8988T (cell line): ENCODE measurements around the gene RIN2.
"Not testable (repeated sequence)": the region's sequence is repeated elsewhere in the genome, so short reads cannot be mapped to it uniquely, and the experiment has no call there.

ENCODE experiments used
- DNase-seq: peaks from one replicate; pipeline ENCODE4 v3.0.0; 2011

Gene RIN2

DNA sequence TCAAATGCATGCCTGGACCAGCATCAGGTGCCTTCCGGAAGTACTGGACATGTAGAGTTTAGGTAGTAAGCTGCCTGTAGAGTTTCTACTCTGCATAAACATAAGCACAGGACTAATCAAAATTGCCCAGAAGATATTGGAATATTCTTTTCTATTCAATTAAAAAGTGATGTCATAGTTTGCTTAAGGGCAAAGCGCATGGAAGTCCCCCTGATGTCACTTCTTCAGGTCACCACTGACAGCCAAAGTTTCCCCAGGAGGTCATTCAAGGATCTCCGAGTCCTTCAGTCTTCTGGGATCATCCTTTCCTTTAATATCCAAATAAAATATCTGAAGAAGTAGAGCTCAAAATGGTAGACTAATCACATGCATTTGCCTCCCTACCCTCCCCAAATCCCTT lies 17.5 kb upstream of the RIN2 start:
- DNase-seq = no peak

DNA sequence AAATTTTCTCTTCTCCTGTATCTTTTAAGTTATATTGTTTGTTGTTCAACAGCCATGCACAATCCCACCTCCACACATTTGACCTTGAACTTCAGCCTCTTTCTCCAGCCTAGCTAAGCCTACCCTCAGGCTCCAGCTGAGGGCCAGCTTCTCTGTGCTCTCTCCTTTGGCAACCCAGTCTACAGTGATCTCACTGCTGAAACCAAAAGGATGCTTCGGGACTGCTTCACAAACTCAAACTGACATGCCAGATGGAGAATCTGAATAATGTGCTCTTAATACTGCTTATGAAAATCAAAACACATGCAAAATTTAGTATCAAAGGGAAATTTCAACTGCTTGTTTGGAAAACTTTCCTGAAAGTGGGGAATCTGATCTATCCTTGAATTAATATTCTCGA lies 16.1 kb upstream of the RIN2 start:
- DNase-seq = no peak

DNA sequence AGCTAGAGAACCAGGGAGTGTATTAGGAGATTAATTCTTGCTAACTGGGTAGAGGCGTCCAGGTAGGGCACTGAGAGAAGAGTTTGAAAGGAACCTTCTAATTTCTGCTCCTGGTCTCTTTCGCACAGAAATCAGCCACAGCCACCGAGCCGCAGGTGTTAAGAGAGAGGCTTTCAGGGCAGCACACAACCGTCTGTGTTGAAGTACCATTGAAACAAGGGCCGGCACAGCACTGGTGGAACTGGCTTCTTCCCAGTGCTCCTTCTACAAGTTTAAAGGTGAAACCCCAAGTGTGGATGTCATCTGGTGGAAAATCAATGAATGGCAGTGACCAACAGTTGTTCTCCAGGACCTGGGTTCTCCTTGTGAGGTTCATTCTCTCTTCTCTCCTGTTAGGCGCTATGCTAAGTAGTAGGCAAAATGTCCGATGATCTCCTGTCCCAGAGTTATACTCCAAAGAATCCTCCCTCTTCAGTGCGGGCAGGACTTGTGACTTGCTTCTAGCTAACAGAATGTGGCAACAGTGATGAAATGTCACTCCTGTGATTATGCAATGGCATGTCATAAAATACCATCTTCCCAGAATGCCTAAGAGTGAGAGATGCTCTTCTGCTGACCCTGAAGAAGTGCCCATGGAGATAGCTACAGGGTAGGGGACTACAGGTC lies 15.0 kb upstream of the RIN2 start:
- no peak for DNase-seq

- DNase-seq = no peak
Measured at GRCh38 chr20:19743640-19743995, 14.4 kb upstream of the RIN2 start.

GRCh38 chr20:19745106-19745505 lies 13.0 kb upstream of the RIN2 start:
- no peak for DNase-seq

GRCh38 chr20:19745584-19745983 lies 12.5 kb upstream of the RIN2 start:
- no peak for DNase-seq

DNA sequence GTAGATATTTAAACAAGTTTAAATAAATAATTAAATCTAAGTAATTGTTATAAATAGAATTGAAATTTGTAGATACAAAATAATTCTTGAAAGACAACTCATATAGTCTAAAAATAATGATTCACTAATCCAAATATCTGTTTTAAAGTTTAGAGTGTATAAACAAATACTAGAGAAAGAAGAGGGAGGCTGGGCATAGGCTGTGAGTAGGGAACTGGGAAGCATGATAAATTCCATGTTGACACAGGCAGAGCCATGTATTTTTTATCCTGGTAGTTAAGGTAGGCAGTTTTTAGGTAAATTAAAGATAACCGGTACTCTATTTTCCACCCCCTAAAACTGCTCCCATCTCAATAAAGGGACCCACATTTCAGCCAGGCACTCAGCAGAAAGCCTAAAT lies 11.7 kb upstream of the RIN2 start:
- no peak for DNase-seq

DNA sequence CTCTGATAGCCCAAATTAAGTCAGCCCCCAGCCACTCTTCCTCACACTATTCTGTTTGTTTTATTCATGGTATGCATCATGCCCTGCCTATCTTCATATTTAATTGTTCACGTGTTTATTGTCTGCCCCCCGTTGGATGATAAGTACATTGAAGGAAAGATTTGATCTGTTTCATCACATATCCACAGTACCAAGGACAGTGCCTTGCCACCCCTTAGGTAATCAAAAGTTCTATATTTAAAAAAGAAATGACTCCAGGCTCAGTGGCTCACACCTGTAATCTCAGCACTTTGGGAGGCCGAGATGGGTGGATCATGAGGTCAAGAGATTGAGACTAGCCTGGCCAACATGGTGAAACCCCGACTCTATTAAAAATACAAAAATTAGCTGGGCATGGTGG lies 10.2 kb upstream of the RIN2 start:
- DNase-seq = no peak

DNA sequence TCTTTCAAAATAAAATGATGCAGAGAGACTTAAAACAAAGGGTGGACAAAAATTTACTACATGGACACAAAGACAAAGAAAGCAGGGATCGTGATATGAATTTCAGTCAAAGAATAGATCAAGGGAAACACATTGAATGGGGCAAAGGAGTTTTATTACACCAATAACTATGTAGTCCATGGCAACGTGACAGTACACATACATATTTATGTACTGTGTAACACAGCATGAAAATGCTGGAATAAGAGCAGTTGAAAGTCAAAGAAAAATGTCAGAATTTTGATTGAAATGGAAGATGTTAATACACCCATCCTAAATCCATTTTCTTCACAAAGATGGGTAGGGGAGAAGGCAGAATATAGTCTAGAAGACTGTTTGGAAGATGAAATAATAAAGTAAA lies 9.4 kb upstream of the RIN2 start:
- DNase-seq = no peak

- no peak for DNase-seq
Measured at GRCh38 chr20:19749618-19750071, 8.4 kb upstream of the RIN2 start.

GRCh38 chr20:19750101-19750606 lies 7.9 kb upstream of the RIN2 start:
- DNase-seq = no peak

DNA sequence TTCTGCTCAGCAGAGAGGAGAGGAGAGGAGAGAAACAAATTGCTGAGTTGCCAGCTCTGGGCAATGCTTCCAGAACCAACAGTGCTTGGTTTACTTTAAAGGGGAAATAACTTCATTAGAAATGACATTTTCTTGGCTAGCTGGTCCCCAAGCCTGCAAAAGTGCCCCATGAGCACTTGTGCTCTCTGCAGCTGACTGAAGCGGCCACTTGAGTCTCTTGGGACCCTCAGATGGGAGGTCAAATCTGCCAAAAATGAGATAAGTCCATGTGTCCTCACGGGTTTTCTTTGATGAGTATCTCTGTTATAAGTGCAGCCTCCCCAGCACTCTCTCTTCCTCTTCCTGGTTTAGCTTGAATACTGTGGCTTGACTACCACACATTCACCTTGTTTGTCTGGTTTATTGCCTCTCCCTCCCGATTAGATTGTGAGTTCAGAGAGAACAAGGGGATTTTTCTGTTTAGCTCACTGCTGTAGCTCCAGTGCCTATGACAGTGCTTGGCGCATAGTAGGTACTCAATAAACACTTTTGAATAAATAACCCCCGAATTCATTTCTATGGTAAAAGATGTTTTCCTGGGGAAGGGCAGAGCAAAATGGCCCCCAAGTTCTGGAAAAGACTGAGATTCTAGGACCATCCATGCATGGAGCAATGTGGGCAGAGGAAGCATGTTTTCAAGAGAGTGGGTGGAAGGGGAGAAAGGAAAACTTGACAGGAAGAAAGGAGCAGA lies 7.0 kb upstream of the RIN2 start:
- no peak for DNase-seq

- not testable (repeated sequence) for DNase-seq
Measured at GRCh38 chr20:19754201-19754600, 3.9 kb upstream of the RIN2 start.

DNA sequence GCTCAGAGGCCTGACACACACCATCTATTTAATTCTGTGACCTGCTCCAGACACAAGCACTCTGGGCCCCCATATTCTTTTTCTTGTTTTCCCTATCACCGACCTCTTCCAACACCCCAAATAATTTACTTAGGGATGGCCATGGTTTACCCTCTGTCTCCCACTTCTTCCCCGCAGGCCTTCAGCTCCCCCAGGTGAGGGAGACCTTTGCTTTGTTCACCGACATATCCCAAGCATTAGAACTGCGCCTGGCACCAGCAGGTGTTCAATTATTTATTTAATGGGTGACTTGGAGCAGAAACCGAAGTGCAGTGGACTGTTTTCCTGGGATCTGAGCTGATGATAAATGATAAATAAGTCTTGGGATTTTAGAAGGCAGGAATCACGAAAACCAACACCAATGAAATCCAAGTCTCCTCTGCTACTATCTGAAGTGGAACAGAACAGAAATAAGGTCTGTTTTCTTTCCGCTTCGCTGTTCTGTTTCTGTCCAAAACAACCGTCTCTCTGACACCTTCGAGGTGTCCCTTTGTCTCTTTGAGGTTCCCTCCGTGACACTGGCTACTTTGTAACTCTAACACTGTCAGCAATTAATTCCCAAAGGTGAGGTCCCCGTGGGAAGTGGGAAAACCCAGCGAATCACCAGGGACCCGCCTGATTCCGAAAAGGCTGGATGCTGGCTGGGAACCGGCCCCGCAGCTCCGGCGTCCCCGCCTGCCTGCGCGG lies 1.1 kb upstream of the RIN2 start:
- no peak for DNase-seq

DNA sequence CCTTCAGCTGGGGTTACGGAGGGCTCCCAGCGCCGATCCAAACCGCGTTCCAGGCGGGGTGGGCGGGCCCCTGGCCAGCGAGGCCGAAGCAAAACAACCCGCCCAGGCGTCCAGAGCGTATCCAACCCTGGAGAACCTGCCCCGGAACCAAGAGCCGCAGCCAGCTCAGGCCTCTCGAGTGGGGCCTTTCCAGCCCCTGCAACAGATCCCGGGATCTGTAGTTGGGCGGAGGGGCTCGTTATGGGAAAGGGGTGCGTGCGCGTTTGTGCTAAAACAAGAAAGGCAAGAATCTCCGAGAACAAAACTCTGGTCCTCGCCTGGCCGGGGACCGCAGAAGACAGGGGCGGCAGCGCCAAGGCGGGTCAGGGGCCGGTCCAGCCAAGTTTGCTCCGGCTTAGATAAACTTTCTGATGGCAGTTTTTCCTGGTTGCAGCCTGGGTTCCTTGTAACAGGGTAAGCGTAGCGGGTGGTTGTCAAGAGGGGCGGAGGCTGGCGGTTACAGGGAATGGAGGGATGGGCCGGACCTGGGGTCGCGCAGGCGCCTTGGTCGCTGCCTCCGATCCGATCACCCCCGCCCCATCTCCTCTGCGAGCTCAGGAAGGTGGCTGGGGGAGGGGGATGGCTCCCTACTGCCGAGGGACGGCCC lies 448 bp upstream of the RIN2 start:
- peak; percentile 93 for DNase-seq

GRCh38 chr20:19758501-19759331 lies 658 bp downstream of the RIN2 start:
- peak; percentile 64 for DNase-seq

GRCh38 chr20:19760371-19760721 lies 2.3 kb downstream of the RIN2 start:
- DNase-seq = no peak

DNA sequence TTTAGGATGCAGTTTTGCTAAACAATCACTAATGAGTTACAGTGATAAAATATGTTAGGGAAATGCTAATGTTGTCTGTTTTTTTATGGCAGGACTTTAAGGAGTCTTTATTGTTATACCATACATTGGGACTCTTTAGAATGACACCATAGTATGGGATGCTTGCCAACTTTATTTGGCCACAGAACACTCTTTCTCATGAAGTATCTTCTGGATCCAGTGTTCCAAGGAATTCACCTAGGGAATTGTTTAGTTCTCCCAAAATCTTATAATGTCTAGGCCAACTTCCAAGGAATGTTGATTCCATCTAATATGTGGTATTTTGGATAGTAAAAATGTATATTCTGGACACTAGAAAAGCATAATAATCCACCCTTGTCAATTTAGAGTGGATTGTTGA lies 3.3 kb downstream of the RIN2 start:
- DNase-seq = no peak

GRCh38 chr20:19761841-19762240 lies 3.8 kb downstream of the RIN2 start:
- no peak for DNase-seq

DNA sequence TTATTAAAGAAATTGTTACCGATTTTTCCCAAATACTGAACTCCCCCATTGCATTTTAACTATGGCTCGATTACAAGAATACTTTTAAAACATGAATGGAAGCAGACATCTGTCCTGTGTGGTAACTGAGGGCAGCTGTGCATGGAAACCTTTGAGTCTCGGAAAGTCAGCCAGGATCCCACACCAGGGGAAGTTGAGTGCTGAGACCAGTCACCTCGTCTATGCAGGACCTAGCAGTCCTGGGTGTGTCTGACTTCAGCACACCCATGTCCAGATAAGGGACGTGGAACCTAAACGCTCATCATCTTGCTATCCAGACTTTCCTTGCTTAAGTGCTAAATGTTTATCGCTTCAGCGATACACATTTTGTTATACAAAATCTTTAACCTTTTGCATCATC lies 6.1 kb downstream of the RIN2 start:
- no peak for DNase-seq

DNA sequence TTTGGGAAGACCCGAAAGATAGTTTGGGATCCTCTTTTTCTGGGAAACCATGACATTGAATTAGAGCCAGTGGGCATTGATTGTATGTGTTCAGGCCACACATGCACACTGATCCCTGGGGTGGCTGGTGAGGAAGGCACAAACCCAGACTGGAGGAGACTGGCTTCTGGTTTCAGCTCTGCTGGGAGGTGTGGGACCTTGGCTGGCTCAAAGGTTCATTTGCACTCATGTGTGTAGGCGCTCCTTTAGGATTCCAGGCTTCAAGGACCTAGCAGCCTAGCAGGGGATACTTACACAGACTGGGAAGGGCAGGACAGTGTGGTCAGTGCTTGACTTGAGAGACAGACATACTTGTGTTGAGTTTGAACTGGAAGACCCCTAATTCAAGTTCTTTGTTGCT lies 7.2 kb downstream of the RIN2 start:
- no peak for DNase-seq

DNA sequence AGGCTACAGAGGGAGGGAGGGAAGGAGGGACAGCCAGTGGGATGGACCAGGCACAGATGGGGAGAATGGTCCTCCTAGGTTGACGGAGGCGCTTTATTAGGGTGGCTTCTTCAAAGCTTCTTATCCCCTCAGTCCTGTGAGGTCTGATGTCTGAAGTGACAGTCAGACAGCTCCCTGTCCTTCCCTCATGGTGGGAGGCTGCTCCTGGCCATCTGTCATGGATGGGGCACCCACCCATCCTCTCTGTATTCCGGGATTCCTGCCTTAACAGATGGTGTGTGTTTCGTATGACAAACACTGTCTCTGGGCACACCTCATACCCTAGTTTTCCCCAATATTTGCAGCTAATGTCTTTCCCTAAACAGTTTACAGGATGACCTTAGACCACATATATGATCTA lies 7.9 kb downstream of the RIN2 start:
- DNase-seq = no peak

- DNase-seq = no peak
Measured at GRCh38 chr20:19767070-19767469, 9.0 kb downstream of the RIN2 start.
